ENCODE results near the gene S1PR2. TPM values are rescaled to one million over a fixed set of nuclear protein-coding genes. Genes with fewer than 3 reads are reported as not detected.

Gene S1PR2
- total RNA-seq, 1 experiment from 2014 or later: 14.0 TPM

Other genes starting within 250 kb of the S1PR2 start
- gene COL5A3, start 220.8 kb downstream of the S1PR2 start, total RNA-seq (2014; rRNA removed; shearing (Covaris generic)): not detected in 2 replicates
- not detected in 2 replicates for gene RDH8, start 217.8 kb downstream of the S1PR2 start, total RNA-seq (2014; rRNA removed; shearing (Covaris generic))
- gene SHFL, start 145.0 kb downstream of the S1PR2 start, total RNA-seq (2014; rRNA removed; shearing (Covaris generic)): 9.5 and 10.8 TPM in 2 replicates
- 0.18 and 0.64 TPM in 2 replicates for gene ANGPTL6, start 128.7 kb downstream of the S1PR2 start, total RNA-seq (2014; rRNA removed; shearing (Covaris generic))
- gene PPAN, start 125.0 kb downstream of the S1PR2 start, total RNA-seq (2014; rRNA removed; shearing (Covaris generic)): 77.4 and 104 TPM in 2 replicates
- 6.6 and 8.0 TPM in 2 replicates for gene P2RY11, start 119.6 kb downstream of the S1PR2 start, total RNA-seq (2014; rRNA removed; shearing (Covaris generic))
- gene EIF3G, start 111.4 kb downstream of the S1PR2 start, total RNA-seq (2014; rRNA removed; shearing (Covaris generic)): 356 and 383 TPM in 2 replicates
- gene DNMT1, start 36.4 kb downstream of the S1PR2 start, total RNA-seq (2014; rRNA removed; shearing (Covaris generic)): 36.9 and 72.9 TPM in 2 replicates
- gene MRPL4, start 20.9 kb upstream of the S1PR2 start, total RNA-seq (2014; rRNA removed; shearing (Covaris generic)): 134 and 137 TPM in 2 replicates
- 14.5 and 16.9 TPM in 2 replicates for gene ICAM1, start 39.8 kb upstream of the S1PR2 start, total RNA-seq (2014; rRNA removed; shearing (Covaris generic))
- 2.4 and 7.1 TPM in 2 replicates for gene ICAM4, start 55.6 kb upstream of the S1PR2 start, total RNA-seq (2014; rRNA removed; shearing (Covaris generic))
- gene ICAM5, start 58.6 kb upstream of the S1PR2 start, total RNA-seq (2014; rRNA removed; shearing (Covaris generic)): 13.2 and 14.8 TPM in 2 replicates
- 0.55 and 1.6 TPM in 2 replicates for gene ZGLP1, start 78.5 kb upstream of the S1PR2 start, total RNA-seq (2014; rRNA removed; shearing (Covaris generic))
- gene FDX2, start 84.7 kb upstream of the S1PR2 start, total RNA-seq (2014; rRNA removed; shearing (Covaris generic)): 25.2 and 26.2 TPM in 2 replicates
- 21.8 and 22.7 TPM in 2 replicates for gene RAVER1, start 102.2 kb upstream of the S1PR2 start, total RNA-seq (2014; rRNA removed; shearing (Covaris generic))
- 21.8 and 23.8 TPM in 2 replicates for gene ICAM3, start 108.3 kb upstream of the S1PR2 start, total RNA-seq (2014; rRNA removed; shearing (Covaris generic))
- 82.0 and 134 TPM in 2 replicates for gene TYK2, start 149.2 kb upstream of the S1PR2 start, total RNA-seq (2014; rRNA removed; shearing (Covaris generic))
- 298 and 319 TPM in 2 replicates for gene CDC37, start 172.2 kb upstream of the S1PR2 start, total RNA-seq (2014; rRNA removed; shearing (Covaris generic))
- gene PDE4A, start 189.2 kb upstream of the S1PR2 start, total RNA-seq (2014; rRNA removed; shearing (Covaris generic)): 7.6 and 10.7 TPM in 2 replicates

Measured in G401 (cell line).